ENCODE data around the gene TRIP6. TPM values are rescaled to one million over a fixed set of nuclear protein-coding genes. Genes with fewer than 3 reads are reported as not detected.
A peak's percentile ranks its signal among the peaks of the same experiment; 100 is the strongest.

TRIP6 gene
- total RNA-seq, 1 experiment from 2014 or later = 140 TPM

- TF ChIP-seq ZNF281 (CRISPR knock-in tag; IDR thresholded peaks at IDR 0.05) (no peak), CTCF (IDR thresholded peaks at IDR 0.05) (no peak), MAX (CRISPR knock-in tag; IDR thresholded peaks at IDR 0.05) (no peak)
These were observed 18.4 kb downstream of the TRIP6 start (continued) for GRCh38 chr7:100885440-100886141.

GRCh38 chr7:100886142-100886935 lies 19.2 kb downstream of the TRIP6 start:
- DNase-seq (ENCODE audit: low spot score) (no peak), ATAC-seq (no peak)
- peaks cover 70% of the 10 kb centered on the region for H3K36me3 Mint-ChIP-seq
- CTCF ChIA-PET = interaction anchor here (1.0 to 2.1 kb wide), 4 partner anchors 11 to 86 kb away, joined by 3 to 6 read pairs (median 5); partner anchors contain the start of gene SRRT
- H3K4me3 Mint-ChIP-seq = no peak overlapping the region
- no peaks in the 10 kb centered on the region for H3K27me3 Mint-ChIP-seq (ENCODE audit: low read depth)
- POLR2A ChIA-PET = interaction anchor here (0.5 to 6.2 kb wide), 4 partner anchors 11 to 348 kb away, joined by 3 to 71 read pairs (median 3); partner anchors contain the start of genes PLOD3 and SRRT
- H3K4me1 Mint-ChIP-seq = peaks cover 31% of the 10 kb centered on the region
- TF ChIP-seq ZNF416 (CRISPR knock-in tag; IDR thresholded peaks at IDR 0.05) = no peak
- no peak for TF ChIP-seq ERG (CRISPR knock-in tag; IDR thresholded peaks at IDR 0.05)
- no peak for TF ChIP-seq NR2C2 (CRISPR knock-in tag; IDR thresholded peaks at IDR 0.05)
- TF ChIP-seq ATF1 (CRISPR knock-in tag; IDR thresholded peaks at IDR 0.05) = 0 out of 2 replicates have a peak, but pooled peaks have one; percentile 43
- H3K9me3 Mint-ChIP-seq = no peaks in the 10 kb centered on the region
- H3K27ac Mint-ChIP-seq = peak overlapping the region; percentile 70; the same call in 1 of the 2 replicates

GRCh38 chr7:100886936-100887515 lies 19.8 kb downstream of the TRIP6 start:
- TF ChIP-seq ZNF532 (CRISPR knock-in tag; IDR thresholded peaks at IDR 0.05; ENCODE audit: borderline replicate concordance) = no peak
- TF ChIP-seq FOXP1 (CRISPR knock-in tag; IDR thresholded peaks at IDR 0.05; ENCODE audit: borderline replicate concordance) = no peak
- no peak for TF ChIP-seq CDX4 (CRISPR knock-in tag; IDR thresholded peaks at IDR 0.05; ENCODE audit: borderline replicate concordance)
- TF ChIP-seq PRRX2 (CRISPR knock-in tag; IDR thresholded peaks at IDR 0.05) = no peak
- TF ChIP-seq KAT7 (CRISPR knock-in tag; IDR thresholded peaks at IDR 0.05; ENCODE audit: borderline replicate concordance) = no peak
- no peak for TF ChIP-seq GTF2I (CRISPR knock-in tag; conservative IDR thresholded peaks at IDR 0.05)
- TF ChIP-seq ZNF138 (CRISPR knock-in tag; conservative IDR thresholded peaks at IDR 0.05) = no peak
- TF ChIP-seq SP1 (CRISPR knock-in tag; conservative IDR thresholded peaks at IDR 0.05) = no peak
- no peak for TF ChIP-seq E2F1 (CRISPR knock-in tag; IDR thresholded peaks at IDR 0.05)
- no peak for ATAC-seq
- CTCF ChIA-PET = interaction anchor here (1.0 to 2.1 kb wide), 4 partner anchors 12 to 86 kb away, joined by 3 to 6 read pairs (median 5); partner anchors contain the start of gene SRRT
- H3K27ac Mint-ChIP-seq = peak overlapping the region; percentile 70
- H3K4me1 Mint-ChIP-seq = peaks cover 36% of the 10 kb centered on the region
- POLR2A ChIA-PET = interaction anchor here (0.5 to 6.2 kb wide), 3 partner anchors 12 to 330 kb away, joined by 3 to 71 read pairs (median 3); partner anchors contain the start of genes PLOD3 and SRRT
- no peak overlapping the region for H3K4me3 Mint-ChIP-seq
- H3K36me3 Mint-ChIP-seq = peaks cover 63% of the 10 kb centered on the region
- H3K9me3 Mint-ChIP-seq = no peaks in the 10 kb centered on the region
- H3K27me3 Mint-ChIP-seq (ENCODE audit: low read depth) = no peaks in the 10 kb centered on the region
- no peak for DNase-seq (ENCODE audit: low spot score)
